COLO668 (cell line): ENCODE results near the gene IL9R.
"Not testable (repeated sequence)": the region's sequence is repeated elsewhere in the genome, so short reads cannot be mapped to it uniquely, and the experiment has no call there.

Experiments used
- DNase-seq: peaks from one replicate; lab custom pipeline; 2025; ENCODE audit not compliant: unreplicated experiment; lab: John Stamatoyannopoulos, UW

Gene IL9R

DNA sequence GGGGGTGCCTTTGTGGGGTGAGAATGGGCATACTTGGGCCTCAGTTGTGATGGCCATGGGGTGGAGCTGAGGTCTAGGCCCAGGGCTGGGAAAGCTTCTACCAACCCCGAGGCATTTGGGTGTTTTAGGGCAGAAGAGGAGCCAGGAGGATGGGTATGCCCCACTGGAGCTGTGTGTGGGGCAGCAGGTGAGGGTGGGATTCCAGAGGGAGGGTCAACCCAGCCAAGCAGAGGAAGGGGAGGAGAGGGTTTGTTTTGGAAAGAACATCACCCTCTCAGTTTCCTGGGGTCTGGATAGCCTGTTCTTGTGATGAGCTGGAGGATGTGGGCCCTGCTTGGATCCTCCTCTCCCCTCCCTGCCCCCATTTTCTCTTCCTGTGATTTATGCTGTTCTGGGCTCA, 620 bp downstream of the IL9R start:
- no peak for DNase-seq

DNA sequence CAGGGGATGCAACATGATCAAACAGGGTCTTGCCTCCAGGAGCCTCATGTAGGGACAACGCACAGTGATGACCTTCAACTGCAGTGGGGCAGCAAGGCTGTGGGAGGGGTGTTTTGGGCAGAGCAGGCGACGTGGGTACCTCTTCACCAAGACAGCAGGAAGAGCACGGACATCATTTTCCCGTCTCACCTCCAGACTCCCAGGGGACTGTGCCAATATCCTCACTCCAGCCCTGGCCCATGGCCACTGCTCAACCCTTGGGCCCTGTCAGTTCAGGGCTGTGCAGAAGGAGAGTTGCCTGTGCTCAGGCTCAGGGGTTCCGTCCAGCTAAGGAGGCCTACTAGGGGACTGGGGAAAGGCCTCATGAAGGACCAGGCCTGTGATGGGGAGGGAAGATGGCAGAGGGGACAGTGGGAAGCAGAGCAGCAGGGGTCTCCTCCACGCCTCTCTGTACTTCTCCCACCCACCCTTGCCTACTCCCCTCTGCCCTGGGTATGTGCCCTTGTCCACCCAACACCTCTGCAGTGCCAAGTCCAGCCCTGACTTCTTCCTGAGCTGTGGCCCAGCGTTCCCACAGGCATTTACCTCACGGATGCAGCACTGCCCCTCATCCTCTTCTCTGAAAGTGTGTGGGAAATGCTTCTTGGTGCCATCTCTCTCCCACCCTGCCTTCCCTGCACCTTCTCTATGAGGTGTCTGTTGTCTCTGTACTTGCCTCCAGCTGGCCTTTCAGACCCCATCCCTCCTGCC, 1.4 kb downstream of the IL9R start:
- no peak for DNase-seq

DNA sequence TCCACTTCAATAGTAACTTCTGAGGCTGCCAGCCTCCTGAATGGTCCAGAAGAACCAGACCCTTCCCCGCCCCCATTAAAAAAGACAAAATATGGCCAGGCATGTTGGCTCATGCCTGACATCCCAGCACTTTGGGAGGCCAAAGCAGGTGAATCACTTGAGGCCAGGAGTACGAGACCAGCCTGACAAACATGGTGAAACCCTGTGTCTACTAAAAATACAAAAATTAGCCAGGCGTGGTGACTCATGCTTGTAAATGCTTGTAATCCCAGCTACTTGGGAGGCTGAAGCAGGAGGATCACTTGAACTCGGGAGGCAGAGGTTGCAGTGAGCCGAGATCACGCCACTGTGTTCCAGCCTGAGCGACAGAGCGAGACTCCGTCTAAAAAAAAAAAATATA, 2.3 kb downstream of the IL9R start:
- not testable (repeated sequence) for DNase-seq

DNA sequence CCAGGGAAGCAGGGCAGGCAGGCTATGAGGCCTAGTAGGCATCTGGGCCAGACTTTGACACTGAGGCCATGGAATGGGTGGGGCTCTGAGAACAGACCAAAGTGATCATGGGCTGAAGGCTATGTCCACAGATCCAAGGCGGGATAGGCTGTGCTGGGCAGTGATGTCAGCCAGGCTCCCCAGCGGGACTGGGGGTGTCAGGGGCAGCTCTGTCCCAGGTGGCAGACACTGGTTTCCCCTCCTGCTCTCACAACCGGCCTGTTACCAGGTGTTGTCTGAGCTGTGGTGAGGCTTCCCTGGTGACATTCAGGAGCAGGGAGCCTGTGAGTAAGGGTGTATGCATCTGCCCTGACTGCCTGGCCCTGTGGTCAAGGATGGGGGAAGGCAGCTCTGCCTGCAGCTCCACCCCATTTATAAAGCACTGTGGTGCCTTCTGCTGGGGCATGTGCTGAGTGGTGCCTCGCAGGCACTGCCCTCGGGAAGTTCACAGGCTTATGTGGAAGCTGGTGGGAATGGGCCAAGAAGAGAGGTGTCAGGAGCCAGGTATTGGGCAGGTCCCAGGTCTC, 2.9 kb downstream of the IL9R start:
- no peak for DNase-seq

DNA sequence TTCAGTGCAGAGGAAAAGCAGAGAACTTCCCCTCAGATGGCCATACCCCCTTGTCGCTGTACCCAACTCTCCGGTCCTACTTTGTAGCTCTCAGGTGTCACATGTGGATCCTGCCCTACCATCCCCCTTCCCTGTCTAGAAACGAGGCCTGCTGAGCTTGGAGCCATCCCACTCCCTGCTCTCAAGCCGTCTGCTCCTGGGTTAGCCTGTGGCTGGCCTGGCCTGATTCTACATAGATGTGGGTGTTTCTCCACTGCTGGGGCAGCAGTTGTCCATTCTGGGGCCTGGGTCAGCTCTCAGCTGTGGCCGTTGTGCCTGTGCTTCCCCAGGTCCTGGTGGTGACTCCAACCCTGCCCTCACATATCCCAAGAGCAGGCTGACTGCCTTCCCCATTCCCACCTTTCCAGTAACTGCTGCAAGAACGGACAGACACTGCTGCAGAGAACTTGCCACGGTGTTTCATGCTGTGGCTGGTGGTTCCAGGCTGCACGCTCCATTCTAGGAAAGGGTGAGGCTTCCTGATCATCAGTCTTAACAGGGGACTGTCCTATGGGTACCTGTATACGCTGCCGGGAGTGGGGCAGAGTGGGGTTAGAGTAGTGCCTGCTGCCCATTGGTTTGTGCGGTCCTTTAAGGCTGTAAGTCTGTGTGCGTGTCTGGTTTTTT, 3.6 kb downstream of the IL9R start:
- no peak for DNase-seq

DNA sequence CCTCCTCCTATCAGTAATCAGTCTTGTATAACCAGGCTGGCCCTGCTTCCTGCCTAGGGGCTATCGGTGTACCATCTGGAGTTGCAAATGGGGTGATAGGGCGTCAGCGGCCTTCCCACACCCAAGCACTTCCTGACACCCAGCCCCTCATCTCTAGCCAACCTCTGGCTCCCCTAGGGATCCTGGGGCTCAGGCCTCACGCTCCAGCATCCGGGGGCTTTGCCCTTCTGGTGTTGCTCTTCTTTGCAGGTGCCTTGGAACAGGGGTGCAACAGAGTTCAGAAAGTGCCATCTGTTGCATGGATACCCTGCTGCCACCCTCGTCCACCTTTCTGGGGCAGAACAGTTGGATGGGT, 4.1 kb downstream of the IL9R start:
- no peak for DNase-seq

DNA sequence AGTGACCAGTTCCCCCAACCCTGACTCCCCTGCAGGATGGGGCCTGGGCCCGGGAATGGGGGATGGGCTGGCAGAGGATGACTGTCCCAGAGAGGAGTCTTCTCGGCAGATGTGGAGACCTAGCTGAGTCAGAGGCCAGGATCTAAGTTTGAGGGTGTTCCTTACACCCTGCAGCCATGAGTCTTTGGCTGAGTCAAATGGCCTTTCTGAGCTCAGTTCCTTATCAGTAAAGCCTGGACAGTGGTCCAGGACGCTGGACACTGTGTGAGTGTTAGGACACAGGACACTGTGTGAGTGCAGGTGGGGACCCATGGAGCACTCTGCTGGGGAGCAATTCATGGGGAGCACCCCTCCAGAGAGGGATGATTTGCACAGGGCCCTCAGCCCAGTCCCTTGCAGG, 5.0 kb downstream of the IL9R start:
- DNase-seq, result no peak

DNA sequence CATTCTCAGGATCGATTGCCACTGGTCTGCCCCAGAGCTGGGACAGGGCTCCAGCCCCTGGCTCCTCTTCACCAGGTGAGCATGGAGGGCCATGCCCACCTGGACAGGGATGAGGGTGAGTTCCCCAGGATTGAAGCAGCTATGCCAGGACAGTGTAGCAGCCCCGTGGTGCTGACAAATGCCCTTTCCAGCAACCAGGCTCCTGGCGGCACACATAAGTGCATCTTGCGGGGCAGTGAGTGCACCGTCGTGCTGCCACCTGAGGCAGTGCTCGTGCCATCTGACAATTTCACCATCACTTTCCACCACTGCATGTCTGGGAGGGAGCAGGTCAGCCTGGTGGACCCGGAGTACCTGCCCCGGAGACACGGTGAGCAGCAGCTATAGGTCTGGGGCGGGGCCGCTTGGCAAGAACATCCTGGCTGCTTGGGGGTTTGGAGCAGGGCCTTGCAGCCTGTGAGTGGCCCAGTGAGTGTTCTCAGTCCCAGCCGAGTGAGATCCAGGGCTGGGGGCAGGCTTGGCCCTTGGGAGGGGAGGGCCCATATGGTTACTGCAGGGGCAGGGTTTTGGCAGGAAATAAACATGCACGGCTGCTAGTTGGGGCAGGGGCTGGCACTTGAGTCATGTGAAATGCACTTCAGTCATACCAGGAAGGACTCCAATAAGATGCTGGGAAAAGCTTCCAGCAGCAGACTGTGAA, 6.1 kb downstream of the IL9R start:
- no peak for DNase-seq

DNA sequence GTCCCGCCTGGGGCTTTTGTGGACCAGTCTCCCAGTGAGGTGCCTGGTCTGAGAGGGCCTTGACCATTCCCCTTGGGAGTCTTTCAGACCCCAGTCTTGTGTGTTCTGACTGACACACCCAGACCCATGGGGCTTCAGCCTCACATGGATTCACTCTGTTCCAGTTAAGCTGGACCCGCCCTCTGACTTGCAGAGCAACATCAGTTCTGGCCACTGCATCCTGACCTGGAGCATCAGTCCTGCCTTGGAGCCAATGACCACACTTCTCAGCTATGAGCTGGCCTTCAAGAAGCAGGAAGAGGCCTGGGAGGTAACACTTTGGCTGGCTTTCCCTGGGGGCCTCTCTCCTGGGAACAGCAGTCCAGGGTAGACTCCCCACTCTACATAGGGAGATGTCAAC, 6.8 kb downstream of the IL9R start:
- no peak for DNase-seq

DNA sequence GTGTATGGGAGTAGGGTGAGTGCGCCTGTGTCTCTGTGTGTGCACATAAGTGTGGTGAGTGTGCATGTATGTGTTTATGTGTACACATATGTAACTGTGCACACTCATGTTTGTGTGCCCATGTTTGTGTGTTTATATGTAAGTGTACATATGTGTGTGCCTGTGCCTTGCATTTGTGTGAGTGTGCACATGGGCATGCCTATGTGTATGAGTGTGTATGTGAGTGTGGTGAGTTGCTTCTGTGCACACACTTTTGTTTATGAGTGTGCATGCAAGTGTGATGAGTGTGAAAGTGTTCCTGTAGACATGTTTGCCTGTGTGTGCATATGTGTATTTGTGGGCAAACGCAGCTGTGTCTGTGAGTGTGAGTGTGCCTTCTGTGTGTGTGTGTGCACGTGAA, 7.2 kb downstream of the IL9R start:
- DNase-seq, result no peak

DNA sequence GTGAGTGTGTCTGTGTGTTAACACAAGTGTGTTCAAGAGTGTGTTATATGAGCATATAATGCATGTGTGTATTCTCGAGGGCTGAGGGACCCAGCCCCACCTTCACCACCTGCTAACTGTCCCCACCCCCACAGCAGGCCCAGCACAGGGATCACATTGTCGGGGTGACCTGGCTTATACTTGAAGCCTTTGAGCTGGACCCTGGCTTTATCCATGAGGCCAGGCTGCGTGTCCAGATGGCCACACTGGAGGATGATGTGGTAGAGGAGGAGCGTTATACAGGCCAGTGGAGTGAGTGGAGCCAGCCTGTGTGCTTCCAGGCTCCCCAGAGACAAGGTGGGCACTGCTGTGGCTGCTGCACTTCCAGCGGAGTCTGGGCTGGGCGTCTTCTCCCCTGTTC, 7.6 kb downstream of the IL9R start:
- no peak for DNase-seq

DNA sequence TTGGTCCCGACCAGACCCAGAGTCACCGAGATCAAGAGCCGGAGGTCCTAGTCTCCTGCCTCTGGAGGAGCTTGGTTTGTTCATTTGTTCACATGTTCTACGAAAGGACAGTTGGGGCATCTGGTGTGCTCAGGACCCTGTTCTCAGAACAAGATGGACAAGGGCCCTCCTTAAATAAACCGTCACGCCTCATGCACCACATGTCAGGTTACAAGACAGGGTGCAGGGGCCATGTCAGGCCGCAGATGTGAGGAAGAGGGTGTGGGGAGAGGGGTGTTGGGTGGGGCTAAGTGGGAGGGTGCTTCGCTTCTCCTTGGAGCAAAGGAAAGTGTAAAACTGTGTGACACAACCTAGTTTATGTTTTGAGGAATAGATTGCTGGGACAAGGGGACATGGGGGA, 9.0 kb downstream of the IL9R start:
- DNase-seq, result not testable (repeated sequence)

DNA sequence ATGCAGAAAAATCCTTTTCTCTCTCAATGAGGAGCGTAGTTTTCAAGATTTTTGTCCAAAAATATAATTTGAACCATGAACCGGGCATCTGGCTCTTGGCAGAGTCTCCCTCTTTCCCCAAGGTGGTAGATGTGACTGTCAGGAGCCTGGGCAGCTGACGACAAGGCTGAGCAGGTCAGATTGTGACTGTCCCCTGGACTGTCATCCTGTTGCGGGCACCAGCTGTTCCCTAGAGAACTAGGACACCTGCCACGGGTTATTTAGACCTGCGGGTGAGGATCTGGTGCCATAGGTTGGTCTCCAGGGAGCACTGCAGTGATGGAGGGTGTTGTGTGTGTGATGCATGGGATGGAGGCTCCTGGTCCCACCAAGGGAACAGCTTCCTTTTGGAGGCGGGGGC, 10.9 kb downstream of the IL9R start:
- DNase-seq, result not testable (repeated sequence)

DNA sequence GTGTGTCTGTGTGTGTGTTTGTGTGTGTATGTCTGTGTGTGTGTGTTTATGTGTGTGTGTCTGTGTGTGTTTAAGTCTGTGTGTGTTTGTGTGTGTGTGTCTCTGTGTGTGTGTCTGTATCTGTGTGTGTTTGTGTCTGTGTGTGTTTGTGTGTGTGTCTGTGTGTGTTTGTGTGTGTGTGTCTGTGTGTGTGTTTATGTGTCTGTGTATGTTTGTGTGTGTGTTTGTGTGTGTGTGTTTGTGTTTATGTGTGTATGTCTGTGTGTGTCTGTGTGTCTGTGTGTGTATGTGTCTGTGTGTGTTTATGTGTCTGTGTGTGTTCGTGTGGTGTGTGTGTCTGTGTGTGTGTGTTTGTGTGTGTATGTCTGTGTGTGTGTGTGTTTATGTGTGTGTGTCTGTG, 11.4 kb downstream of the IL9R start:
- no peak for DNase-seq

DNA sequence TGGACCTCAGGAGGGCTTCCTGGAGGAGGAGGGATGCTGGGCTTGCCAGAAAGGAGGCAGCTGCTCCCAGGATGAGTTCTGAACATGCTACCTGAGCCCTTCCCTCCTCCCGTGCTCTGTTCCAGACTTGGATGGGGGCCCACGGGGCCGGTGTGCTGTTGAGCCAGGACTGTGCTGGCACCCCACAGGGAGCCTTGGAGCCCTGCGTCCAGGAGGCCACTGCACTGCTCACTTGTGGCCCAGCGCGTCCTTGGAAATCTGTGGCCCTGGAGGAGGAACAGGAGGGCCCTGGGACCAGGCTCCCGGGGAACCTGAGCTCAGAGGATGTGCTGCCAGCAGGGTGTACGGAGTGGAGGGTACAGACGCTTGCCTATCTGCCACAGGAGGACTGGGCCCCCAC, 12.2 kb downstream of the IL9R start:
- not testable (repeated sequence) for DNase-seq

DNA sequence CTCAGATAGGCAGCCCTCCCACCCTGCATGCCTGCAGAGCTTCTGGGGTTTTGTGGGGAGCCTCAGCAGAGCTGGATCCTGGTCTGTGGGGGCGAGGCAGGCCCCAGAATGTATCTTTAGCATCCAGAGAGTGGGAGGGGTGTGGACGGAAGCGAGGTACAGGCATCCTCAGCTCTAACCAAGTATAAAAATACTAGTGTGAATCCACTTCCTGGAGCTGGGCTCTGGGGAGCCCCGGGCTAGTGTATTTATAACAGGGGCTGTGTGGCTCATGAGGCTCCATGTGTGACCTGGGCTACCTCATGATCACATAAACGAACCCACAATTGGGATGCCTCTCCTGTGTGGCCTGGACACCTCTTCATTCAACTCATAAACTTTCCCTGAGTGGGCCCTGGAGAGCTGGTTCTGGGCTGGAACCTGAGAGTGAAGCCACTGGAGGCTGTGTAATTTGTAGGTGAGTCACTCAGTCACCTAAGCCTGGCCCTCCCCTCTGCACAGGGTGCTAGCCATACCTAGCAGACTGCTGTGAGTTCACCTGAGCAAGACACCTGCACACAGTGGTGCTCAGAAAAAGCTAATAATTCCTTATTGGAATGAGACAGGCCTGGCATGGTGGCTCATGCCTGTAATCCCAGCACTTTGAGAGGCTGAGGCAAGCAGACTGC, 15.9 kb downstream of the IL9R start:
- not testable (repeated sequence) for DNase-seq

DNA sequence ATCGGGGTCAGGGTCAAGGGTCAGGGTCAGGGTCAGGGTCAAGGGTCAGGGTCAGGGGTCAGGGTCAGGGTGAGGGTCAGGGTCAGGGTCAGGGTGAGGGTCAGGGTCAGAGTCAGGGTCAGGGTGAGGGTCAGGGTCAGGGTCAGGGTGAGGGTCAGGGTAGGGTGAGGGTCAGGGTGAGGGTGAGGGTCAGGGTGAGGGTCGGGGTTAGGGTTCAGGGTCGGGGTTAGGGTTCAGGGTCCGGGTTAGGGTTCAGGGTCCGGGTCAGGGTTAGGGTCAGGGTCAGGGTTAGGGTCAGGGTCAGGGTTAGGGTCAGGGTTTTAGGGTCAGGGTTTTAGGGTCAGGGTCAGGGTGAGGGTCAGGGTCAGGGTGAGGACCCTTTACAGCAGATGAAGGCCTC, 22.4 kb downstream of the IL9R start:
- DNase-seq, result not testable (repeated sequence)

DNA sequence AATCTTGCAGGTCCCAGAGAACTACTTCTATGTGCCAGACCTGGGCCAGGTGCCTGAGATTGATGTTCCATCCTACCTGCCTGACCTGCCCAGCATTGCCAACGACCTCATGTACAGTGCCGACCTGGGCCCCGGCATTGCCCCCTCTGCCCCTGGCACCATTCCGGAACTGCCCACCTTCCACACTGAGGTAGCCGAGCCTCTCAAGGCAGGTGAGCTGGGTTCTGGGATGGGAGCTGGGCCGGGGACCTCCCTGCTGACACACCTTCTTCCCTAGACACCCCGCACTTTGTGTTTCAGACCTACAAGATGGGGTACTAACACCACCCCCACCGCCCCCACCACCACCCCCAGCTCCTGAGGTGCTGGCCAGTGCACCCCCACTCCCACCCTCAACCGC, 25.5 kb downstream of the IL9R start:
- not testable (repeated sequence) for DNase-seq

DNA sequence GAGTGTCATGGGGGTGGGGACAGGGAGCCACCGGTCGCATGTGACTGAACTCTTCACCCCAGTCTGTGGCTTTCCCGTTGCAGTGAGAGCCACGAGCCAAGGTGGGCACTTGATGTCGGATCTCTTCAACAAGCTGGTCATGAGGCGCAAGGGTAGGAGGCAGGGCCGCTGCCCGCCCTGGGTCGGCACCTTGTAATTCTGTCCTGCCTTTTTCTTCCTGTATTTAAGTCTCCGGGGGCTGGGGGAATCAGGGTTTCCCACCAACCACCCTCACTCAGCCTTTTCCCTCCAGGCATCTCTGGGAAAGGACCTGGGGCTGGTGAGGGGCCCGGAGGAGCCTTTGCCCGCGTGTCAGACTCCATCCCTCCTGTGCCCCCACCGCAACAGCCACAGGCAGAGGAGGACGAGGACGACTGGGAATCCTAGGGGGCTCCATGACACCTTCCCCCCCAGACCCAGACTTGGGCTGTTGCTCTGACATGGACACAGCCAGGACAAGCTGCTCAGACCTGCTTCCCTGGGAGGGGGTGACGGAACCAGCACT, 27.5 kb downstream of the IL9R start:
- not testable (repeated sequence) for DNase-seq

DNA sequence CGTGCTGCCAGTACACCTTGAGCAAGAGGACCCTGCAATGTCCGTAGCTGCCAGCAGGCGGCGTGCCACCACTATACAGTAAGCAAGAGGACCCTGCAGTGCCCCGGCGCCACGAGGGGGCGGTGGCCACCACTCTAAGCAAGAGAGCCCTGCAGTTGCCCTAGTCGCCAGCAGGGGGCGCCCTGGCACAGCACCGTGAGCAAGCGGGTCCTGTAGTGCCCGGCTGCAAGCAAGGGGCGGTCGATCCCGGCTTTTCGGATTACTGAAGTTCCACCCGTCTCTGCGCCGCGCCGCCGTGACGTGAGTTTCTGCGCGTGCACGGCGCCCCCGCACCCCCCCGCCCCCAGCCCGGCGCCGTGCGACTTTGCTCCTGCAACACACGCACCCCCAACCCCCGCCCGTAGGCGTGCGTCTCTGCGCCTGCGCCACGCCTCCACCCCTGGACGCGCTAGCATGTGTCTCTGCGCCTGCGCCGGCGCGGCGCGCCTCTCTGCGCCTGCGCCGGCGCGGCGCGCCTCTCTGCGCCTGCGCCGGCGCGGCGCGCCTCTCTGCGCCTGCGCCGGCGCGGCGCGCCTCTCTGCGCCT, 31.2 kb downstream of the IL9R start:
- DNase-seq, result not testable (repeated sequence)

DNA sequence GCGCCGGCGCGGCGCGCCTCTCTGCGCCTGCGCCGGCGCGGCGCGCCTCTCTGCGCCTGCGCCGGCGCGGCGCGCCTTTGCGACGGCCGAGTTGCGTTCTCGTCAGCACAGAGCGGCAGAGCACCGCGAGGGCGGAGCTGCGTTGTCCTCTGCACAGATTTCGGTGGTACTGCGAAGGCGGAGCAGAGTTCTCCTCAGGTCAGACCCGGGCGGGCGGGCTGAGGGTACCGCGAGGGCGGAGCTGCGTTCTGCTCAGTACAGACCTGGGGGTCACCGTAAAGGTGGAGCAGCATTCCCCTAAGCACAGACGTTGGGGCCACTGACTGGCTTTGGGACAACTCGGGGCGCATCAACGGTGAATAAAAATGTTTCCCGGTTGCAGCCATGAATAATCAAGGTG, 31.8 kb downstream of the IL9R start:
- DNase-seq, result not testable (repeated sequence)
